ENCODE data around the gene TRIM10.

Gene TRIM10

GRCh38 chr6:30188541-30188940 lies 27.5 kb upstream of the TRIM10 start:
- POLR2A ChIA-PET = no interaction called here
- CTCF ChIA-PET = interaction anchor here (1.4 to 2.1 kb wide), 2 partner anchors 57 to 85 kb away, joined by 4 to 7 read pairs; no protein-coding TSS in a partner anchor
- no peak for TF ChIP-seq CTCF (IDR thresholded peaks at IDR 0.05; ENCODE audit: control extremely low read depth, extremely low read depth, low read depth, missing control alignments)
- no peak for DNase-seq (ENCODE audit: extremely low spot score)

GRCh38 chr6:30185846-30186484 lies 25.0 kb upstream of the TRIM10 start:
- ChIA-PET CTCF (interaction anchor here (2.0 kb wide), 1 partner anchor 10 kb away, joined by 6 read pairs; no protein-coding TSS in a partner anchor), POLR2A (no interaction called here)
- no peak for TF ChIP-seq CTCF (IDR thresholded peaks at IDR 0.05; ENCODE audit: control extremely low read depth, extremely low read depth, low read depth, missing control alignments)
- DNase-seq (ENCODE audit: extremely low spot score) = no peak

- POLR2A ChIA-PET = no interaction called here
- no peak for TF ChIP-seq CTCF (IDR thresholded peaks at IDR 0.05; ENCODE audit: control extremely low read depth, extremely low read depth, low read depth, missing control alignments)
- no peak for DNase-seq (ENCODE audit: extremely low spot score)
- CTCF ChIA-PET = no interaction called here
These were observed 23.5 kb upstream of the TRIM10 start for GRCh38 chr6:30184417-30185031.

- no peak for DNase-seq (ENCODE audit: extremely low spot score)
- CTCF ChIA-PET = no interaction called here
- TF ChIP-seq CTCF (IDR thresholded peaks at IDR 0.05; ENCODE audit: control extremely low read depth, extremely low read depth, low read depth, missing control alignments) = no peak
- POLR2A ChIA-PET = no interaction called here
These were observed 19.1 kb upstream of the TRIM10 start for GRCh38 chr6:30180145-30180544.

GRCh38 chr6:30178837-30179236 lies 17.8 kb upstream of the TRIM10 start:
- POLR2A ChIA-PET = no interaction called here
- TF ChIP-seq CTCF (IDR thresholded peaks at IDR 0.05; ENCODE audit: control extremely low read depth, extremely low read depth, low read depth, missing control alignments) = no peak
- DNase-seq (ENCODE audit: extremely low spot score) = no peak
- CTCF ChIA-PET = interaction anchor here (0.9 to 2.9 kb wide), 2 partner anchors 12 to 47 kb away, joined by 4 to 10 read pairs; no protein-coding TSS in a partner anchor

- CTCF ChIA-PET = interaction anchor here (0.6 to 1.9 kb wide), 4 partner anchors 10 to 72 kb away, joined by 3 to 6 read pairs (median 4); no protein-coding TSS in a partner anchor
- POLR2A ChIA-PET = no interaction called here
- TF ChIP-seq CTCF (IDR thresholded peaks at IDR 0.05; ENCODE audit: control extremely low read depth, extremely low read depth, low read depth, missing control alignments) = no peak
- DNase-seq (ENCODE audit: extremely low spot score) = no peak
These were observed 14.8 kb upstream of the TRIM10 start for GRCh38 chr6:30175765-30176164.
